Fibroblast of skin of left quadriceps (primary cell): ENCODE measurements around the gene MAP3K3.
"Not testable (repeated sequence)": the region's sequence is repeated elsewhere in the genome, so short reads cannot be mapped to it uniquely, and the experiment has no call there.

Experiments
- DNase-seq, 2 experiments: peaks; one replicate each; pipeline ENCODE4 v3.0.0-alpha.2; 2013; ENCODE audit warnings: low read depth in 2 of 2

Gene MAP3K3

DNA sequence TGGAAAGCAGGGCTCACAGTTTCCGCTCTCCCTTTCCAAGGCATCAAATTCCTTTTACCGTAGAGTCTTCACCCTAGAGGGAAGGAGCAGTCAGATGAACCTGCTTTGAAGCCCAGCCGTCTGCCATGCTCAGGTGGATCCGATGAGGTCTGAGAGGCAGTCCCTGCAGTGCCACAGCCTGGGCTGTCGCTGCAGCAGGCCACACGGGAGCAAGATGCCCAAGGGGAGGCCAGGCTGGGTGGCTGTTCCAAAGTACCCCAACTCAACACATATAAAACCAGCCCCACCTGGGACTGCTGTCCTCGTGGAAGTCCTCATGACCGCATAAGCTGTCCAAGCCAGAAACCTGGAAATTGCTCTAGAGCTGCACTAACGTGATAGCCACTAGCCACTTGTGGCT, 82.6 kb downstream of the MAP3K3 start:
- no peak for DNase-seq

DNA sequence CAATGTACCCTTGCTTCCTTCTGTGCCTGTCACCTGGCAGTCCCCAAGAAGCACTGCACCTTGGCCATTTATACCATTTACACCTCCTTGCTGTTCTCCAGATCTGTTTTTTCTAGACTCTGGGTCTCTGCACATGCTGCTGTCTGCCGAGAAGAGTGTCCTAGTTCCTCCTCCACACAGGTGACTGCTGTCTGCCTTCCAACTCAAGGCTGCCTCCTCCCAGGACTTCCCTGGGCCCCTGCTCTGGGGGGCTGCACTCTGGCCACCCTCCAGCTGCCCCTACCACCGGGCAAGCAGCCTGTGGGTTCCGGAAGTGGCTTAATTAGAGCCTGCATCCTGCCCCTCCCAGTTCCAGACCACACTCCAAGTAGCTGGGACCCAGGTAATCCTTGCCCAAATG, 83.4 kb downstream of the MAP3K3 start:
- no peak for DNase-seq

DNA sequence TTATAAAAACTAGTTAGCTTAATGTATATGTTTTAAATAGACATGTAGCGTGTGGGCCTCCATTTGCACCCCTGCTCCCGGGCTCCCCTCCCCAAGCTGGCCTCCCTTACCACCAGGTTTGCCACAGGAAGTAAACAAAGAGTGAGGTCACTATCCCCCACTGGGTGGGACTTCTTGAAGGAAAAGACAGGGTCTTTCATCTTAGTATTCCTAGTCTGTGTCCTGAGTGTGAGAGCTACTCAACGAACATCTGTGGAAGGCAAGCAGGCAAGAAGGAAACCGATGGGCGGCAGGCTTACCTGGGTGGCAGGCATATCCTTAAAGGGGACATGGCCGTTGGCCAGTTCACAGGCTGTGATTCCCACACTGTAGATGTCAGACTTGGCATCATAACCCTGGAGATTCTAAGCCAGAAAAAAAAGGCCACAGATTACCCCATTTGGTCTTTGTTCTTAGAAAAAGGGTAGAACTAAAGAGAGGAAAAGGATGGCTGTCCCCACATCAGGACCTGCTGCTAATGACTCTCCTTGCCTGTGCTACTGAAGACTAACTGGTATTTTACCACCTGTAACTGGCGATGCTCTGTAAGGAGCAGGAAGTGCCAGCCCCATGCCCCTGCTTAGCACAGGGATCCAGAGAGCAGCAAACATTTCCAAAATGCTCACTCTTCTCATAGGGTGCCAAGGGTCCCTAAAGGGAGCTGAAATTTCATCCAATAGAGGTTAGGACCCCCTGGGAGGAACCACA, 84.3 kb downstream of the MAP3K3 start:
- no peak for DNase-seq

DNA sequence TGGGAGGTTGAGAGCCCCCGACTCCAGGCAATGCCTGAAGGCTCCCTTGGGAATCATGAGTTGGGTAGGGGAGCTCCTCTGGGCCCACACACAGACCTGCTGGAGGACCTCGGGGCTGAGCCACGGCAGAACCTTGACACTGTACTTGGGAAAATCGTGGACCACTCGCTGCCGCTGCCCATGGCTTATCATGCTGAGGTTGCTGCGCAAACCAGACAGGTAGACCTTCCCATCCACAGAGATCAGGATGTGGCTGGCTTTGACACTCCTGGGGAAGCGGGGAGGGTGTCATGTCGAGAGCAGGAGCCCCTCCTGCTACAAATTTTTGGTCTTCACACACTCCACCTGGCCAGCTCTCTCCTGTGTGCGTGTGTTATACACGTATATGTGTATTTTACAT, 84.9 kb downstream of the MAP3K3 start:
- DNase-seq, result no peak

DNA sequence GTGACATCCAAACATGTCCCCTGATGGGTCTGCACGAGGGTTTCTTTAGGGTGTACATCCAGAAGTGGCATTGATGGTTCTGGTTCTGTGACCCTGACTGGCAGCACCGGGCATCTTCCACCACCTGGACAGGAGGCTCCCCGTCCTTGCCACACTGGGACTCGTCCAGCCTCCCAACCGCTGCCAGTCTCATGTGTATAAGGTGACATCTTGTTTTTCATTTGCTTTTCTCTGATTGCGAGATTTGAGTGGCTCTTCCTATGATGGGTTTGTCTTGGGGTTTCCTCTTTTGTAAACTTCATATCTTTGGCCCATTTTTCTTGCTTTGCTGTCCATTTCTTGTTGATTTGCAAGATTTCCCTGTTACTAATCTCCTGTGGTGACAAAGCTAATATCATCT, 86.9 kb downstream of the MAP3K3 start:
- DNase-seq, result no peak

DNA sequence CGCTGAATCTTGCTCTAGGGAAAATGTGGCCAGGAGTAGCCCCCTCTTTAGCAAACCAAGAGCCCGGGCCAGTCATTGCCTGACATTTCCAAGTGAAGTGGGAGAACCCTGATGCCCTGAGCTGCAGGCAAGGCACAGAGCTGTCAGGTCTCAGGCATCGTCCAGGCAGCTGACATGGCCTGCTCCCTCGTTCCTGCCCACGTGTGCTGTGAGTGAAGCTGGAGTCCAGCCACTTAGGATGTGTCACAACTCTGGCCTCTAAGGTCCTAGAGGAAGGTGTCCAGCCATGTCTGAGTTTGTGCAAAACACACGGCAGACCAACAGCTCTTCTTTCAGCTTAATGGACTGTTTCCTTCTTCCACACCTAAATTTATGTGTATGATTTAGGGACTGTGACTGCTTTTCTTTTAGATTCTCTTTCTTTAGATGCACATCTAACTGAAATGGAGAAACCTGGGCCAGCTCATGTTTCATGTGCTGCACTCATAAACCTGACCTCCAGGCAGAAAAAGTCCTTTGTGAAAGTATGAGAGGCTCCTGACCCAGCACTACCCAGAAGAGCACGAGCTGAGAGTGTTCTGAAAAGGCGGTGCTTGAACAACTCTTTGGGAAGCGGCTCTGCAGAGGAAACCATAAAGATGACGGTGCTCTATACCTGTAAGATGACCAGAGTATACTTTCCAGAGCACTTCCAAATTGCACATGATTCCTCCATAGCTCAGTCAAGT, 92.5 kb downstream of the MAP3K3 start:
- DNase-seq, result no peak

DNA sequence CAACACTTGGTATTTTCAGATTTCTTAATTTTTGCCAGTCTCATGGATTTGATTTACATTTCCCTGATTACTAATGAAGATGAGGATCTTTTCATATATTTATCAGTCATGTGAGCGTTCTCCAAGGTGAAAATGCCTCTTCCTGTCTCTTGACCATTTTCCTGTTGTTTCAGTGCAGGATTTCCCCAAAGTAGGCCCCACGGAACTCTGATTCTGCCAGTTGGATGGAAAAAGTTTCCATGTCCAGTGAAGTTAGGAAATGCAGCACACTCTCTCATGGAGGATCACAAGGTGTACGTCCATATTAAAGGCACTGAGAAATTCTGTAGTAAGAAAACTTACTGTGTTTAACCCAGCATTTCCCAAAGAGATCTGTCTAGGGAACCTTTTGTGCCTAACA, 94.2 kb downstream of the MAP3K3 start:
- no peak for DNase-seq

DNA sequence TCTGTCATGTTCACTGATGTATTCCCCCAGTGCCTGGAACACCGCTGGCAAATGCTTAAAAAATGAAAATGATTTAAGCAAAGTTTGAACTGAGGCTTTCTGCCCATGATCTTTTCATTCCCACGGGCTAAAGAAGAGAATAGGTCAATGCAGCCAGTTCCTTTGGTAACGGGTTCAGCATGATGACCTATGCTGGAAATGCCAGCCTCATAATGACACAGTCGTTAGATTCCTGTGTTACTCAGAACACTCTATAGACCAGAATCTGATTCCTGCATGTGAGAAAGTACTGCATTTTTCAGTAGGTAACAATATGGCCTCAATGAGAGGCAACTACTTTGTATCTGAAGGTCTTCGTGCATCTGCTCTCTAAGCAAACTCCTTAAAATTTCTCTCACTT, 96.8 kb downstream of the MAP3K3 start:
- no peak for DNase-seq

DNA sequence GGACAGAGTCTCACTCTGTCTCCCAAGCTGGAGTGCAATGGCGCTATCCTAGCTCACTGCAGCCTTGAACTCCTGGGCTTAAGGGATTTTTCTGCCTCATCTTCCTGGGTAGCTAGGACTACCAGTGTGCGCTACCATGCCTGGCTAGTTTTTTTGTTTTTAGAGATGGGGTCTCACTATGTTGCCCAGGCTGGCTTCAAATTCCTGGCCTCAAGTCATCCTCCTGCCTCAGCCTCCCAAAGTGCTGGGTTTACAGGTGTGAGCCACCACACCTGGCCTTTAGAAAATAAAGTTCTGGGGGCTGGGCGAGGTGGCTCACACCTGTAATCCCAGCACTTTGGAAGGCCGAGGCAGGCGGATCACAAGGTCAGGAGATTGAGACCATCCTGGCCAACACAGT, 98.0 kb downstream of the MAP3K3 start:
- DNase-seq, result not testable (repeated sequence)

DNA sequence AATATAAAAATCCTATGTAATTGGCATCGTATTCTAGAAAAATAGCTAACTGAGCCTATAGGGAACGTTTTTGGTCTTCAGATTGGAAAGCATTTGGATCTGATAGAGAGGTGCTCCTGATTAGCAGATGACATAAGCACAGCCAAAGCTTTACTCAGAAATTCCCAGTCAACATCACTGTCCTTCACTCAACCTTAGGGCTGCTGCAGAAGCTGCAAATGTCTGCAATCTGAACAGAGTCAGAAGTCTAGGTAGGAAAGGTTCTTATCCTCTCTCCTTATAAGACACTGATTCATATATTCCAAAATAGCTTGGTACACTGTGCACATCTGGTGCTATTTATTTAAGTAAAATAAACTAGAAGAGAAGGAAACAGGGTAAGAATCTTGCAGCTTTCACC, 100.2 kb downstream of the MAP3K3 start:
- no peak for DNase-seq

DNA sequence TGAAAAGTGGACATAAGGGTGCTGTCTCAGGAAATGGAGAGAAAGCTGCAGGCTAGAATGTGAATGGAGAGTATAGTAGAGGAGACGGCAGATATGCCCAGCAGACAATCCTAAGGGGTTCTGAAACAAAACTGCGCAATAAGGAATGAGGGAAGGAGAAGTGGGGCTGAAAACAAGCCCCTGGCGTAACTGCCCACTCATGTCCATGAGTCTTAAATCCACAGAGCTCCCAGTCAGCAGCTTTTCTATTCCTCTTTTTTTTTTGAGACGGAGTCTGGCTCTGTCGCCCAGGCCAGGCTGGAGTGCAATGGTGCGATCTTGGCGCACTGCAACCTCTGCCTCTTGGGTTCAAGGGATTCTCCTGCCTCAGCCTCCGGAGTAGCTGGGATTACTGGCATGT, 113.5 kb downstream of the MAP3K3 start:
- no peak for DNase-seq

DNA sequence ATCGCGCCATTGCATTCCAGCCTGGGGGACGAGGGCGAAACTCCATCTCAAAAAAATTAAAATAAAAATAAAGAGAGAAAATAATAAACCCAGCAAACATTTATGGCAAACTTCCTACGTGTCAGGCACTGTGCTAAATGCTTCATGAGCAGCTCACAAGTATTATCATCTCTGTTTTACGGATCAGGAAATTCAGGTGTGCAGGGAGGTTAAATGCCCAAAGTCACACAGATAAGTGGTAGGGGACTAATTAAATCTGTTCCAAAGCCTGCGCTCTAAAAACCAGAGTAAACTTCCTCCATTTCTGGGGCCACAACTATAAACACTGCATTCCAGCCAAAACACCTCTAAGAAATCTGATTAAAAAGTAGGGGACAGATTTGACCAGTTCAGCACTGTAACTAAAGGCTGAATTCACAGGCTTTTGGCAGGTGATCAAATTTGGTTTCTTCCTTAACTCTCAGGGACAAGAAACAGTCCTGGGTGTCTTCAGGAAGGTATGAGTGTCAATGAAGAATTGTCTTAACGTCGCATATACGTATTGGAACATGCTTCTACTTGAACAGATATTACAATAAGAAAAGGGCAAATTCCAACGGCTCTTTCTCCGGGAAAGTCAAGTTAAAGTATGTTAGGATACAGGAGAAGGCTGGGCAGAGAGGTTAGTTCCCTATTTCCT, 118.4 kb downstream of the MAP3K3 start:
- DNase-seq, result no peak

DNA sequence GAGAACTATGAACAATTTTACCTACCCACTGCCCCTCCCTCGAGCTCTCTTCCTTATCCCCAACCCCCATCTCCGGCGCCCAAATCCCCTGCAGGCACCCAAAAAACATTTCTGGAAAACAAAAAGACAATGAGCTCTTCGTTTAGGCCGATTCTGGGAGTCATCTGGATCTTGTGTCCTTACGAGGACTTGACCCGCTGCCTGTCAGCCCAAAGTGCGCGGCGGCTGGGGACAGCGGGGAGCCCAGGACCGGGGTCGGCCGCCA, 118.9 kb downstream of the MAP3K3 start:
- DNase-seq, result no peak

DNA sequence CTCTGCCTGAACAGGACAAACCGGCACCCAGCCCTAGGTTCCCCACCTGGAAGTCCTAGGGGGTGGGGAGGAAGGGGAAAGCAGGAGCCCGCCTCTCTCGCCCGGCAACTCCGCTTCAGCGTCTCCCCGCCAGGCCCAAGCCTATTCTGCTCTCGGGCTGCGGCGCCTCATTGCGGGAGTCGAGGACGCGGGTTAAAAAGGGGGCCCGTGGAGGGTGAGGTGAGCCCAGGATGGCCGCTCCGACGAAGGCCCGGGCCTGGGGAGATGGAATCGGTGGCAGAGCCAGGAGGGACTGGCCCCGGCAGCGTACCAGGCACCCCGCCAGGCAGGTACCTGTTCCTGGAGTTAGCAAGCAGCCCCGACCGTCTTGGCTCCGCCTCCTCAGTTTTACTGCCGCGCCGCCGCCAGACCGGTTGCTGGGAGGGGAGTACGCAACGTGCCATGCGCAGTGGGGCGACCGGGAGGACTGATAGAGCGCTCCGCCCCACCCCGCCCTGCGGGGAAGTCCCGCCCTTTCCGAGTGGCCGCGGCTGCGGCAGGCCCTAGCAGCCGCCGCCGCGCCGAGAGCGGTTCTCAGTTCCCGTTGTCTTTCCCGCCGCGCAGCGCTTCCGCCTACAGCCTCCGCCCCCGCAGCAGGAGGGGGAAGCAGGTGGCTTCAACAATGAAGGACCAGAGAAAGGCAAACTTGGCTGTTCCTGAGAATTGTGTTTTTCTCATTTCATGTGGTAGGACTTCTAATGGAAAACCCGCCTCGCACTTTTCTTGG, 119.4 kb downstream of the MAP3K3 start, which contains the start of gene STRADA:
TSS of gene STRADA (minus strand) at position 392 of the 766 bp plus-strand sequence. CDS start 13,430 bp downstream, outside the sequence.
- DNase-seq, result peak; percentile 86 to 89
